SK-N-SH (cell line): Measurements from ENCODE around the gene ADRB2. TPM values are rescaled to one million over a fixed set of nuclear protein-coding genes. Genes with fewer than 3 reads are reported as not detected.
"Not testable (repeated sequence)": the region's sequence is repeated elsewhere in the genome, so short reads cannot be mapped to it uniquely, and the experiment has no call there.

Experiments used
- CTCF ChIA-PET: fragments of 300-600, 350-600 bp; formaldehyde crosslinking; extraction: SDS; loops from one replicate; lab custom pipeline; 2021; lab: Yijun Ruan, JAX
- POLR2A ChIA-PET: fragments of 350-600 bp; sonication (Branson Sonifier 250); formaldehyde crosslinking; extraction: SDS; loops from one replicate; lab custom pipeline; 2020; ENCODE audit warnings: antibody characterized with exemption, inconsistent platforms; lab: Yijun Ruan, JAX
- DNase-seq: peaks from one replicate; pipeline ENCODE4 v3.0.0; 2012
- H2AFZ ChIP-seq: fragments of 200-600 bp; sonication (generic); 2 replicates; pipeline ENCODE4 v1.8.1; 2016; ENCODE audit warnings: antibody characterized with exemption, mild to moderate bottlenecking, low read depth
- H3F3A ChIP-seq: fragments of 200-600 bp; sonication (generic); replicated peaks from 2 replicates; pipeline ENCODE3; 2016; ENCODE audit warnings: antibody characterized with exemption, mild to moderate bottlenecking; ENCODE audit not compliant: insufficient read depth
- H3K27ac ChIP-seq, 2 experiments: fragments of 200-500 bp in 1 of 2; fragments of 200-600 bp in 1 of 2; sonication (Bioruptor generic) in 1 of 2; sonication (generic), shearing (Covaris generic) in 1 of 2; 2 replicates each; pipeline versions ENCODE4 v1.5.1 to v1.6.1; 2014 to 2016; ENCODE audit warnings: low read depth in 2 of 2, inconsistent platforms in 1 of 2, low read length in 1 of 2, mild to moderate bottlenecking in 1 of 2, mixed read lengths in 1 of 2
- H3K27me3 ChIP-seq: fragments of 200-600 bp; sonication (generic), shearing (Covaris generic); 2 replicates; pipeline ENCODE4 v1.6.1; 2016; ENCODE audit warnings: mixed run types; ENCODE audit not compliant: insufficient read depth
- H3K36me3 ChIP-seq, 2 experiments: fragments of 200-500 bp in 1 of 2; fragments of 200-600 bp in 1 of 2; sonication (Bioruptor generic) in 1 of 2; sonication (generic) in 1 of 2; replicated peaks in 1 of 2; 2 replicates each; pipeline versions ENCODE3 to v1.5.1; 2014 to 2016; ENCODE audit warnings: low read length in 1 of 2, mild to moderate bottlenecking in 1 of 2; ENCODE audit not compliant: insufficient read depth in 2 of 2, control insufficient read depth in 1 of 2
- H3K4me1 ChIP-seq, 2 experiments: fragments of 200-500 bp in 1 of 2; fragments of 200-600 bp in 1 of 2; sonication (Bioruptor generic) in 1 of 2; sonication (generic), shearing (Covaris generic) in 1 of 2; 2 replicates each; pipeline versions ENCODE4 v1.5.1 to v1.6.1; 2014 to 2016; ENCODE audit warnings: low read depth in 1 of 2, low read length in 1 of 2, mixed run types in 1 of 2; ENCODE audit not compliant: insufficient read depth in 2 of 2, control insufficient read depth in 1 of 2
- H3K4me2 ChIP-seq: fragments of 200-600 bp; sonication (generic), shearing (Covaris generic); 2 replicates; pipeline ENCODE4 v1.6.1; 2017; ENCODE audit warnings: mixed run types
- H3K4me3 ChIP-seq, 2 experiments: fragments of 200-500 bp in 1 of 2; fragments of 200-600 bp in 1 of 2; sonication (Bioruptor generic) in 1 of 2; sonication (generic), shearing (Covaris generic) in 1 of 2; 2 replicates each; pipeline versions ENCODE4 v1.5.1 to v1.8.1; 2014 to 2016; ENCODE audit warnings: low read depth in 2 of 2, inconsistent platforms in 1 of 2, low read length in 1 of 2, mild to moderate bottlenecking in 1 of 2, mixed read lengths in 1 of 2, moderate library complexity in 1 of 2
- H3K79me2 ChIP-seq: fragments of 200-600 bp; sonication (generic); 2 replicates; pipeline ENCODE4 v1.8.1; 2017; ENCODE audit warnings: mild to moderate bottlenecking; ENCODE audit not compliant: insufficient read depth
- H3K9ac ChIP-seq: fragments of 200-600 bp; sonication (generic); 2 replicates; pipeline ENCODE4 v1.6.1; 2017; ENCODE audit warnings: mixed run types
- H3K9me2 ChIP-seq: fragments of 200-600 bp; sonication (generic); 2 replicates; pipeline ENCODE4 v1.6.1; 2017; ENCODE audit warnings: mixed run types
- H3K9me3 ChIP-seq: fragments of 200-600 bp; sonication (generic); 2 replicates; pipeline ENCODE4 v1.6.1; 2017; ENCODE audit warnings: mixed run types, mild to moderate bottlenecking, moderate library complexity
- H4K20me1 ChIP-seq: fragments of 200-600 bp; sonication (generic); 2 replicates; pipeline ENCODE4 v1.6.1; 2017; ENCODE audit warnings: mild to moderate bottlenecking, mixed run types; ENCODE audit not compliant: insufficient read depth
- CHD2 ChIP-seq: fragments of 150-350 bp; IDR thresholded peaks from 2 replicates; pipeline ENCODE4 v1.6.1; 2018; ENCODE audit warnings: low read length; ENCODE audit not compliant: partially characterized antibody
- EP300 ChIP-seq, 2 experiments: IDR thresholded peaks; 2 replicates each; pipeline versions ENCODE4 v1.4.0 to v1.6.1; 2012; ENCODE audit warnings: borderline replicate concordance in 1 of 2, low read depth in 1 of 2, low read length in 1 of 2
- FOSL2 ChIP-seq: IDR thresholded peaks from 2 replicates; pipeline ENCODE4 v1.4.0; 2012; ENCODE audit warnings: low read depth, mild to moderate bottlenecking, moderate library complexity, borderline replicate concordance
- FOXJ3 ChIP-seq: sonication (generic); formaldehyde crosslinking; IDR thresholded peaks from 2 replicates; pipeline ENCODE4 v1.5.1; 2020; ENCODE audit warnings: mild to moderate bottlenecking, missing genetic modification reagents
- GABPA ChIP-seq: IDR thresholded peaks from 2 replicates; pipeline ENCODE4 v1.4.0; 2012; ENCODE audit warnings: low read depth, mild to moderate bottlenecking
- GATA2 ChIP-seq: sonication (generic); formaldehyde crosslinking; IDR thresholded peaks from 2 replicates; pipeline ENCODE4 v1.5.0; 2020; ENCODE audit warnings: mild to moderate bottlenecking, missing genetic modification reagents
- MEF2A ChIP-seq: IDR thresholded peaks from 2 replicates; pipeline ENCODE4 v1.4.0; 2012; ENCODE audit warnings: low read depth, borderline replicate concordance
- MXI1 ChIP-seq: IDR thresholded peaks from 2 replicates; pipeline ENCODE4 v1.6.1; 2012; ENCODE audit warnings: mild to moderate bottlenecking, low read depth, low read length, improper control_type of control experiment
- NFIC ChIP-seq: IDR thresholded peaks from 2 replicates; pipeline ENCODE4 v1.4.0; 2012; ENCODE audit warnings: borderline replicate concordance
- NRF1 ChIP-seq: IDR thresholded peaks from 2 replicates; pipeline ENCODE4 v1.6.1; 2012; ENCODE audit warnings: low read depth, mild to moderate bottlenecking, low read length
- POLR2AphosphoS5 ChIP-seq: IDR thresholded peaks from 2 replicates; pipeline ENCODE4 v1.6.1; 2012; ENCODE audit warnings: low read depth, low read length
- RAD21 ChIP-seq: IDR thresholded peaks from 2 replicates; pipeline ENCODE4 v1.6.1; 2012; ENCODE audit warnings: mild to moderate bottlenecking, low read length
- RXRA ChIP-seq: IDR thresholded peaks from 2 replicates; pipeline ENCODE4 v1.4.0; 2012; ENCODE audit warnings: low read depth, mild to moderate bottlenecking, borderline replicate concordance
- SIN3A ChIP-seq: IDR thresholded peaks from 2 replicates; pipeline ENCODE4 v1.6.1; 2012; ENCODE audit warnings: low read depth, mild to moderate bottlenecking, low read length, moderate library complexity, borderline replicate concordance
- SMC3 ChIP-seq: IDR thresholded peaks from 2 replicates; pipeline ENCODE4 v1.6.1; 2012; ENCODE audit warnings: low read depth, low read length, improper control_type of control experiment
- TAF1 ChIP-seq: IDR thresholded peaks from 2 replicates; pipeline ENCODE4 v1.6.1; 2012; ENCODE audit warnings: low read depth, mild to moderate bottlenecking, low read length, moderate library complexity, borderline replicate concordance
- TCF12 ChIP-seq: IDR thresholded peaks from 2 replicates; pipeline ENCODE4 v1.4.0; 2012
- TEAD4 ChIP-seq: IDR thresholded peaks from 2 replicates; pipeline ENCODE4 v1.4.0; 2012; ENCODE audit warnings: mild to moderate bottlenecking, borderline replicate concordance; ENCODE audit not compliant: insufficient read depth
- whole genome bisulfite sequencing: methylation state at CpG from one replicate; pipeline ENCODE4 v1.1.6; 2017; ENCODE audit warnings: low lambda C conversion rate; 5-methylcytosine and 5-hydroxymethylcytosine counted together
- polyA plus RNA-seq, 3 experiments: library from polyadenylated mRNA; depleted of rRNA; stranded (reverse); fragments of >200 nt; gene quantifications; 2 replicates each; pipeline ENCODE4 v1.2.3, GENCODE V29; 2012
- TF ChIP-seq, protein P1 (sequence below): IDR thresholded peaks from 2 replicates; pipeline ENCODE4; 2012
- TF ChIP-seq, protein P2 (sequence below): fragments of 150-350 bp; IDR thresholded peaks from 2 replicates; pipeline ENCODE4 v1.6.1; 2017; ENCODE audit warnings: antibody characterized with exemption, low read length, low read depth, borderline replicate concordance

Gene ADRB2
- polyA plus RNA-seq, 1 of the 3 experiments (the other 2 are of a cell fraction): 1.0 TPM

DNA sequence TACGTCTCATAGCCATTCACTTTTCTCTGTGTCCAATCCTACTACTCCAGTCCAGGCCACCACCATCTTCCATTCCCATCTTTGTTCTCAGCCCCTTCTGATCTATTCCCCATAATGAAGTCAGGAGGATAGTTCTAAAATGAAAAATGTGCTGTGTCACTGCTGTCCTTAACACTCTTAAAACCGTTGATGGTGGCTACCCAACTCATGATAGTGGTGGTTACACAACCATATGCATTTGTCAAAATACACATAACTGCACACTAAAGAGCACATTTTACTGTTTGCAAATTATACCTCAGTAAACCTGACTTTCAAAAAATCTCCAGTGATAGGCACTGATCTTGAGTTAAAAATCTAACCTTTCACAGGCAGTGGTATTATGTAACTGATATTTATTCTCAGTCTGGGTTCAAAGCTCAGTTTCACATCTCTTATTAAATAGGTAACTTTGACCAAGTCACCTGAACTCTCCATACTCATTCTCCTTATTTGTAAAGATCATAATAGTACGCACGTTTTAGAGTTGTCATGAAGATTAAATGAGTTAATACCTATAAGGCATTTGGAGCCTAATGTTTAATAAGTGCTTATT, 24.6 kb upstream of the ADRB2 start:
- Histone ChIP-seq H3K36me3 (no peaks in the 10 kb centered on the region), H3K9ac (no peak overlapping the region), H4K20me1 (no peaks in the 10 kb centered on the region), H3K9me2 (no peaks in the 10 kb centered on the region), H3K27ac (no peak overlapping the region), H2AFZ (no peak overlapping the region), H3K79me2 (no peaks in the 10 kb centered on the region), H3F3A (no peaks in the 10 kb centered on the region), H3K27me3 (no peaks in the 10 kb centered on the region), H3K4me2 (no peak overlapping the region), H3K4me1 (peaks cover 8 to 9% of the 10 kb centered on the region in 2 experiments), H3K4me3 (no peak overlapping the region), H3K9me3 (no peaks in the 10 kb centered on the region)
- DNase-seq: no peak
- ChIA-PET POLR2A (no interaction called here), CTCF (interaction anchor here (2.4 kb wide), 1 partner anchor 233 kb away, joined by 8 read pairs; no protein-coding TSS in a partner anchor)
- TF ChIP-seq NFIC (no peak), NRF1 (no peak), TCF12 (no peak), RAD21 (no peak), MXI1 (no peak), GABPA (no peak), CHD2 (no peak), SIN3A (no peak)
- TF ChIP-seq, protein P1, sequence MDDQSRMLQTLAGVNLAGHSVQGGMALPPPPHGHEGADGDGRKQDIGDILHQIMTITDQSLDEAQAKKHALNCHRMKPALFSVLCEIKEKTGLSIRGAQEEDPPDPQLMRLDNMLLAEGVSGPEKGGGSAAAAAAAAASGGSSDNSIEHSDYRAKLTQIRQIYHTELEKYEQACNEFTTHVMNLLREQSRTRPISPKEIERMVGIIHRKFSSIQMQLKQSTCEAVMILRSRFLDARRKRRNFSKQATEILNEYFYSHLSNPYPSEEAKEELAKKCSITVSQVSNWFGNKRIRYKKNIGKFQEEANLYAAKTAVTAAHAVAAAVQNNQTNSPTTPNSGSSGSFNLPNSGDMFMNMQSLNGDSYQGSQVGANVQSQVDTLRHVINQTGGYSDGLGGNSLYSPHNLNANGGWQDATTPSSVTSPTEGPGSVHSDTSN: no peak
- TF ChIP-seq, protein P2, sequence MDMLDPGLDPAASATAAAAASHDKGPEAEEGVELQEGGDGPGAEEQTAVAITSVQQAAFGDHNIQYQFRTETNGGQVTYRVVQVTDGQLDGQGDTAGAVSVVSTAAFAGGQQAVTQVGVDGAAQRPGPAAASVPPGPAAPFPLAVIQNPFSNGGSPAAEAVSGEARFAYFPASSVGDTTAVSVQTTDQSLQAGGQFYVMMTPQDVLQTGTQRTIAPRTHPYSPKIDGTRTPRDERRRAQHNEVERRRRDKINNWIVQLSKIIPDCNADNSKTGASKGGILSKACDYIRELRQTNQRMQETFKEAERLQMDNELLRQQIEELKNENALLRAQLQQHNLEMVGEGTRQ: no peak
- 78% methylated on average over 4 of the region's 4 CpGs for WGBS

DNA sequence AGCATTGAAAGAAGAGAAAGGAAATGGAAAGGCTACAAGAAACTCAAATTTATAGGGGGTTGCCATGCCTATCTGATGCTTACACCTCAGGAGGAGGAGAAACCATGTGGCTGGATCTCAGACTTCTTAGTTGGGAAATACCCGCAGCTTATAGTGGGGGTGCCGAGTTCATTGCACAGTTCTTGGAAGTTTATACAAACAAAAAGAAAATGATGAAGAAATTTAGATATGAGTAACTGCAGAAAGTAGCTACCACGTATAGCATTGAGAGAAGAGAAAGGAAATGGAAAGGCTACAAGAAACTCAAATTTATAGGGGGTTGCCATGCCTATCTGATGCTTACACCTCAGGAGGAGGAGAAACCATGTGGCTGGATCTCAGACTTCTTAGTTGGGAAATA, 23.0 kb upstream of the ADRB2 start:
- H3K27me3 ChIP-seq, H3K79me2 ChIP-seq, H3K4me3 ChIP-seq, POLR2A ChIA-PET, H3K9me3 ChIP-seq, H3K36me3 ChIP-seq, H3K4me2 ChIP-seq, H3K4me1 ChIP-seq, H2AFZ ChIP-seq, H3K9me2 ChIP-seq, DNase-seq, H4K20me1 ChIP-seq, H3F3A ChIP-seq, H3K27ac ChIP-seq, H3K9ac ChIP-seq: not testable (repeated sequence)
- WGBS: 72% methylated on average over 3 of the region's 3 CpGs
- CTCF ChIA-PET: interaction anchor here (1.2 kb wide), 1 partner anchor 12 kb away, joined by 3 read pairs; no protein-coding TSS in a partner anchor

DNA sequence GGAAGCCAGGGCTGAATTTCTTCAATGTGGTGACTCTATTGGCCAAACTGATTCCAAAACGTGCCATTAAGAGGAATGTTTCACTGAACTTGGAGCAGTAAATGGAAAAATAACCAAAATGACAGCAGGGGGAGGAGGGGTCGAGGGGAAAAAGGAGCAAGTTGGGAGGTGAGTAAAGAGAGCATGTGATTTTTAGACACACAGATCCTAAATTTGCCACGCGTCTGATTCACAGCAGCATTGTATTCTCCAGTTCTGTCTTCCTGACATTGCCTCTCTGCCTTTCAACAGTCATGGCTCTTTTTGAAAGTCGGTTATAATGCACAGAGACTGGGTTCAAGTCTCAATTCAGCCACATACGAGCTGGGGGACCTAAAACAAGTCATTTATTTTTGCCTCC, 22.0 kb upstream of the ADRB2 start:
- Histone ChIP-seq H3K9me2 (no peaks in the 10 kb centered on the region), H3K36me3 (no peaks in the 10 kb centered on the region), H3K4me1 (peaks cover 8 to 14% of the 10 kb centered on the region in 2 experiments), H3K27me3 (no peaks in the 10 kb centered on the region), H3K9me3 (no peaks in the 10 kb centered on the region), H2AFZ (no peak overlapping the region), H3K4me3 (no peak overlapping the region), H3K4me2 (no peak overlapping the region), H3F3A (peaks cover 3% of the 10 kb centered on the region), H4K20me1 (no peaks in the 10 kb centered on the region), H3K27ac (no peak overlapping the region), H3K9ac (no peak overlapping the region), H3K79me2 (no peaks in the 10 kb centered on the region)
- CTCF ChIA-PET: interaction anchor here (0.9 to 1.3 kb wide), 4 partner anchors 11 to 63 kb away, joined by 3 to 5 read pairs (median 4); no protein-coding TSS in a partner anchor
- POLR2A ChIA-PET: no interaction called here
- 78% methylated on average over 6 of the region's 6 CpGs for WGBS
- no peak for DNase-seq
- TF ChIP-seq SMC3: no peak
- TF ChIP-seq RXRA: no peak
- no peak for TF ChIP-seq POLR2AphosphoS5
- no peak for TF ChIP-seq MEF2A
- TF ChIP-seq GATA2 (CRISPR knock-in tag): no peak
- no peak for TF ChIP-seq FOSL2
- no peak for TF ChIP-seq FOXJ3 (CRISPR knock-in tag)
- no peak for TF ChIP-seq RAD21
- TF ChIP-seq TEAD4: no peak
- no peak for TF ChIP-seq TAF1
- no peak for TF ChIP-seq NRF1
- TF ChIP-seq, protein P2: no peak
- no peak for TF ChIP-seq EP300 (IDR thresholded peaks at IDR 0.05; ENCODE audit: borderline replicate concordance in 1 of 2, low read depth in 1 of 2, low read length in 1 of 2)
- no peak for TF ChIP-seq MXI1
